H1 (cell line): ENCODE data around the gene POLR2F. TPM values are rescaled to one million over a fixed set of nuclear protein-coding genes. Genes with fewer than 3 reads are reported as not detected.

Source experiments
- CTBP2 ChIP-seq: IDR thresholded peaks from 2 replicates; pipeline ENCODE4 v1.7.0; 2011; ENCODE audit warnings: borderline replicate concordance, mild to moderate bottlenecking, moderate library complexity, mixed read lengths, low read length; ENCODE audit not compliant: insufficient read depth, insufficient read length
- E2F6 ChIP-seq: IDR thresholded peaks from 2 replicates; pipeline ENCODE4 v1.6.1; 2012; ENCODE audit warnings: inconsistent platforms
- HDAC6 ChIP-seq: IDR thresholded peaks from one replicate; pipeline ENCODE4 v1.7.1; 2012; ENCODE audit warnings: low read depth, mild to moderate bottlenecking, inconsistent platforms, low read length, moderate library complexity
- SIRT6 ChIP-seq: IDR thresholded peaks from one replicate; pipeline ENCODE4 v1.7.1; 2012; ENCODE audit warnings: low read length, inconsistent platforms
- SP1 ChIP-seq: IDR thresholded peaks from 2 replicates; pipeline ENCODE4 v1.6.1; 2011; ENCODE audit warnings: low read depth, low read length
- TAF1 ChIP-seq: IDR thresholded peaks from 2 replicates; pipeline ENCODE4 v1.6.1; 2011; ENCODE audit warnings: mild to moderate bottlenecking, low read depth, low read length
- USF2 ChIP-seq: IDR thresholded peaks from 2 replicates; pipeline ENCODE4 v1.6.1; 2011; ENCODE audit warnings: low read length, improper control_type of control experiment
- polyA plus RNA-seq, 7 experiments: library from polyadenylated mRNA; depleted of rRNA in 3 of 7; stranded (reverse) in 5 of 7; unstranded in 2 of 7; fragments of >200 nt in 5 of 7; fragments of 200-250 nt in 2 of 7; gene quantifications; 1 replicate in 5 of 7; 2 replicates in 1 of 7; 4 replicates in 1 of 7; pipeline versions ENCODE4 v1.2.1 to v1.2.3, GENCODE V29; 2011 to 2013; ENCODE audit warnings: missing spikeins in 2 of 7, mixed read lengths in 2 of 7
- total RNA-seq: library from RNA; stranded (reverse); fragmentation: NEBNext Ultra II Directional; extraction: Animal tissue kit (Norgen Biotek cat#: 25700); gene quantifications from 2 replicates; pipeline ENCODE4 v1.2.1, GENCODE V29; 2021

Gene POLR2F
- total and polyA plus RNA-seq, 2 of the 8 experiments (the other 6 are each of a cell fraction or from before 2014, with no cell fraction given), result 150 to 176 TPM

GRCh38 chr22:37920126-37920525, 33.4 kb upstream of the POLR2F start (continued):
- TF ChIP-seq TAF1 (no peak), SP1 (no peak), USF2 (no peak), CTBP2 (no peak), SIRT6 (no peak), E2F6 (no peak), HDAC6 (no peak)
